ENCODE results near the gene MAPRE2.
"Not testable (repeated sequence)": the region's sequence is repeated elsewhere in the genome, so short reads cannot be mapped to it uniquely, and the experiment has no call there.

Gene MAPRE2

DNA sequence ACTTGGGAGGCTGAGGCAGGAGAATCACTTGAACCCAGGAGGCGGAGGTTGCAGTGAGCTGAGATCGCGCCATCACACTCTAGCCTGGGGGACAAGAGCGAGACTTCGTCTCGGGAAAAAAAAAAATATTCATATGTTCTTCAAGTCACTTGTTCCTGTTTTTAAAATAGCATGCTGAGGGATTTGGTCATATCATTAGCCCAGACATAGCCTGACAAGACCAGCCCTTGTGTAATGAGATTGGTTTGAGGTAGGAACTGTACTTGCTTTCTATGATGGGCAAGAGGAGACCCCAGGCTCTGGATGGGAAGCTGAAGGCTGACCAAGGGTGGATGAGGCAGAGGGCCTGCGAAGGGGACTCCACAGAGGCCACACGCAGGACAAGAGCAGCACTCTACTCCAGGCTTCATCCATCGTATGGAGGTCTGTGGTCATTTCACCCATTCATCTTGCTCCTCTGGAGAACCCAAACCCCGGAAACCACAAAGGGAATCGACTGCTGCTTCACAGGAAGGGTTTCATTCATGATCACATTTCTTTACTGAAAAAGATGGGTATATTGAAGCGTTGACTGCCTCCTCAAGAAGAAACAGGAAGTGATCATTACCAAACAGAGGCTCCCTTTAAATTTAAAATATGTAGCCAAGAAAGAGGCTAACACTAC is 112.5 kb downstream of the MAPRE2 start:
- no peak for DNase-seq (ENCODE audit: low spot score)

DNA sequence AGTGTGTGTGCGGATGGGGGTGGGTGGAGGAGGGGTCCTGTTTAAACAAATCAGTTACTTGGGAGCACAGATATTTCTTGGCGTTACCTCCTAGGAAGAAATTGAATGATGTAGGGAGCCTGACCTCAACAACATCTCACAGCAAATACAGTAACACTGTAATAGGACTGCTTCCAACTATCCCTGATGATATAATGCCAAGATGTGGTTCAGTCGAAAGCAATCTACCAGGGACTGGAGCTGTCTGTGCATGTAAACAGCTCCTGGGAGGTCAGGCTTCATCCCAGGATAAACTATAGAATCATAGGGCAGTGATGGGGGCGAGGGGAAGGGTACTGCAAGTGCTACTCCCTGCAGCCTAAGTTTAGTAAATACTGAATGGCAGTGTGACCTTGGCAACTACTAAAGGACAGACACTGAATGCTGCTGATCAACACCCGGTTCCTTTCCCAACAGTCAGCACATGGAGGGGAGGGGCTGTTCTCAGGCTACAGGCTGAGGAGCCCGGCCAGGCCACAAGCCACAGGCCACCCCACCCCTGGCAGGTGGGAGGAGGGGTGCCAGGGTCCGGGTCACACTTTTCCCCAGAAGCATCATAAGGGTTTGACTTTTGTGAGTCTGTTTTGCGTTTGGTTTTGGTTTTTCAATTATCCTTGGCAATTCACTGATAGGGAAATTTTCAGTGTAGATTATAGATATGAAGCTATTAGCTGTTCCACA is 114.3 kb downstream of the MAPRE2 start:
- DNase-seq (ENCODE audit: low spot score): peak; percentile 33

DNA sequence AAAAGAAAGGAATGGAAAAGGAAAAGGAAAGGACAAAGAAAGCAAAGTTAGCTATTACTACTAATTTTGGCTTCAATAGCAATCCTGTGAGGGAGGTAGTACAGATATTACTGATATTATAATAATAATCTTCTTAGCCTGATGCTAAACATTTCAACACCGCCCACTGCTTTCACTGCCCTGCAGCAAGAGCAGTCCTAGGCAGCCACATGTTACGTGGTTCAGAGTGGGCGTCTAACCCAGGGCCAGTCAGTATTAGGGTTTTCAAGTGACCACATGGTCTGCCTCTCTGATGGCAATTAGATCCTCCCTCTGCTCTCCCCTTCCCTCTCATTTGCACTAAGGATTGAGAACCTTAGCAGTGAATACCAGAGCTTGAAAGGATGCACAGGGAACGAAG is 116.0 kb downstream of the MAPRE2 start:
- DNase-seq (ENCODE audit: low spot score): no peak

DNA sequence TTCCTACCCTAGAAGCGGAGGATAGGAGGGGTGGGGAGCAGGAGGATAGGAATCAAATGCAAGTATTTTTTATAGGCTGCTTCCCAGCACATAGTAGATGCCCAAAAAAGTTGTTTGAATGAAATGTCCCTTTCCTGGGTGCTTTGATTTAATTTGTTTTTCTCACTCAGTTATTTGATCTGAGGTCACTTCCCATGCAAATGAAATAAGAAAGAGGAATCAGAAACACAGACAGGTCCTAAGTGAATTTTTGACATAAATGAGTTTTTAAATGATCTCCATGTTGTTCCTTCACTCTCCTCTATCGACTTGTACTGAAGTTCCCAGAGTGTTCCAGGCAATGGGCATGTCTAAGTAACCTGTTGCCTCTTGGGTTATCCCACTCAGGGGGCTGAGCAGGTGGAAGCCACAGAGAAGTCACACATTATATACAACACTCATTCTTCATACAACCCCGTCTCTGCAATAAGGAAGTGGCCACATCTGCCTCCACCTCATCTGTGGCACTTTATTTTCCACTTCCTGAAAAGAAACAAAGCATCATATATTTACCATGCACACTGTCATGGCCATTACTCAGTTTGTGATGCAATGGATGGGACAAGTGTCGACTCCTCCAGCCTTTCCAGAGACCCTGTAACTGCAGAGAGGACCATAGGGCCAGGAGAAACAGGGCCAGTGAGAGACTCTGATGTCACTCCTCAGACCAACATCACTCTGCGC is 117.7 kb downstream of the MAPRE2 start:
- DNase-seq (ENCODE audit: low spot score): no peak

DNA sequence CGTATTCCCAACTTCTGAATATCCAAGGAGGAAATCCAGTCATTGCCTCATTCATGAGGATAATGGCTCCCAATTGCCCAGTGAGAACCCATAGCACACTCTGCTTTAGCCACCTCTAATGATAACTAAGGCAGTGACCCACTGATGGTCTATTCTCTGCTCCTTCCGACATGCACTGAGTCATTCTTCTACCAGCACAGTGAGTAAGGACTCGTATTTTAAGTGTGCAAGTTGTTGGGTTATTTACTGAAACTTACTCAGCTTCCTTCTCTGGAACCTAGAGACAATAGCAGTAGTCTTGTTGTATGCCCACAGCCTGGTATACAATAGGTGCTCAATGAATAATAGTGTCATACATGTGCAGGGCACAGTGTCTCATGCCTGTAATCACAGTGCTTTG is 118.6 kb downstream of the MAPRE2 start:
- DNase-seq (ENCODE audit: low spot score): no peak

DNA sequence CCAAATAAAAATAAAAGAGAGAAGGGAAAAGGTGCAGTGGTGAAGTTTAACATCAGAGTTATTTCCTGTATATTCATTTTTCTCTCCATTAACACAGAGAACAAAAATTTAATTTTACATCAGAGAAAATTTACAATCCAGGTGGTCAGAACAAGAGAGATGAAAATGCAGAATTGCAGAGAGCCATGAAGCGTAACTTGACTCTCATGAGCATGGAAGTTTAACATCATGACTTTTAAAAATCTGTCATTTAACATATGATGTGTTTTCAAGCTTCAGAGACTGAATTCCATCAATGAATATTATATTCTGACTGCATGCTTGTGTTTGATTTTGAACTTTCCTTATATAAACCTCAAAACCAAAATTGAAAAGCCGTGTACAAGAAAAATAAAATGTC is 120.3 kb downstream of the MAPRE2 start:
- DNase-seq (ENCODE audit: low spot score): no peak

DNA sequence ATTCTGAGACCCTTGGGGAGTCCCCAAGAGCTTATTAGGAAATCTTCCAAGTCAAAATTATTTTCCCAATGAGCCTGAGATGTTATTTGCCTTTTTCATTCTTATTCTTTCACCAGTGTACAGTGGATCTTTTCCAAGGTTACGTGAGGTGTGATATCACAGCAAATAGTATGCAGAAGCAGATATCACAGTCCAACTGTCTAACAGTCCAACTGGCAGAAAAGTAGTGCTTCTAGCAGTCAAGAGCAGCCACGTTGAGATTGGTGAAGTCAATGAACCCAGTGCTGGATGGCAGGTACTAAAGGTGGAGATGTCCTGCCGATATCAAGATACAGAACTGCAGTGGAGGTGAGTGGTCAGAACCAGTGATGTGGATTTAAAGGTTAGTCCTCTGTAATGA is 120.7 kb downstream of the MAPRE2 start:
- no peak for DNase-seq (ENCODE audit: low spot score)

DNA sequence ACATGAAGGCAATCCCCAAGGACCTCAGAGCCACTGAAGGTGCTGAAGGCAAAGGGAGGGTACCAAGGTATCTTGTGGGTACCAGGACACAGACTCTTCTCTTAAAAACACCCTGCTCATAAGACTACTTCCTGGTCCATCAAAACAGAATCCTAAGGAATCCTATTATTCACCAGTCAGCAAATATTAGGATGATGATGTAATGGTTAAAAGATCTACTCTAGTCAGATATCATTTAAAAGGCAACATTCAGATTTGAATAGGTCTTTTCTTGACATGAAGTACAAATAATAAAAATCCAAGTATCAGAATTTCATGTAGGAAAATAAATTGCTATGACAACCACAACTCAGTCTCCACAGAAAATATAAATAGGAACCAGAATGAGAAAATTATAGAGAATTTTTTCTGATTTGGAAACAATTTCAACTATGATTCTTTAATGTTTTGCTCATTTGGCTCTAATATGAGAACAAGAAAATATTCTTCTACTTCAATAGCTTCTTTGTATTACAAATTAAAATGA is 121.9 kb downstream of the MAPRE2 start:
- DNase-seq (ENCODE audit: low spot score): no peak

DNA sequence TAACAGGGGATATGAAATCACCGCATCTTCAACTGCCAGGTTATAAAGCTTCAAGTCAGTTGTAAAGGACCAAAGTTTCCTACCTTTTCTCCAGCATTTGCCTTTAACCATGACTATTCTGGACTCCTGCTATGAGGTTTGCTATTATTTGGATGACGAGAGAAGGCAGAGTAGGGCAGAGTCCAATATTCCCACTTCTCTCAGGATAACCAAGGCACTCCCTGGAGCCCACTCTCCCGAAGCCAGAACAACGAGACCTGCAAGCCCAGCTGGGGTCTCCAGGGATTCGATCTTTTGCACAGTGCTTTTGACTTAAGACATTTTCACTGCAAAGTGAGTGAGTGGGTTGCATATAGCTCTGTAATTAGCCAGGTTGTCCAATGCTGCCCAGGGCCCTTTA is 122.5 kb downstream of the MAPRE2 start:
- DNase-seq (ENCODE audit: low spot score): no peak

DNA sequence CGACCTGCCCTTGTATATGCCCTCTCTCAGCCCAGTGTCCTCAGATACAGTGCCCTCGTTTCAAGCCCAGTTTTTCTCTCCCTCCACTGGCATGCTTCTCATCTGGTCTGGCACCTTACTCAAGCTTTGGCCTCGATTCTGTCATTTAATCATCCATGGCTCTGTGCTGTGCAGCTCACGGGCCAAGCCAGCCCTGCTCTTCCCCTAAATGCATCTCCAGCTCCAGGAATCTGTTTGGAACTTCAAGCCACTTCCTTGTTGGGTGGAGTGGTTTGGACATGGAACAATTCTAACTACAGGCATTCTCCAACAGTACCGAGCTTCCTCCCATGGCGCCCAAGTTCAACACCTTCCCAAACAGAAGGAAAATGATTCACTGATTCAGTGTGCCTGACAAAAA is 122.9 kb downstream of the MAPRE2 start:
- no peak for DNase-seq (ENCODE audit: low spot score)

DNA sequence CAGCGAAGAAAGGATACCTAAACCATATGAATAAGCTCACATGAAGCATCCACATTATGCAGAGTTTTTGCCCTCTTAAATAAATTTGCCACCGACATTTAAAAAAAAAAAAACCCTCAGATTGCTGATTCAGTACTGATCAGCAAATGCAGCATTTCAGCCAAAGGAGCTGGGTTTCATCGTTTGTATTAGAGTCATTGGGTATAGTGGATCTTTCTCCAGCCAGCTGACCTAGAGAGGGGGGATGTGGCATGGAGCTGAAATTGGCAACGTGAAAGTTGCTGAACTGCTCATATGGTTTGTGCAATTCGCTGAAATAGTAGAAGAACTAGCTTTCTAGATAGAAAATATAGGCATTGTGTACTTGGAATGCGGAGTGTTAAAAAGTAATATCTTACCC is 126.1 kb downstream of the MAPRE2 start:
- no peak for DNase-seq (ENCODE audit: low spot score)

DNA sequence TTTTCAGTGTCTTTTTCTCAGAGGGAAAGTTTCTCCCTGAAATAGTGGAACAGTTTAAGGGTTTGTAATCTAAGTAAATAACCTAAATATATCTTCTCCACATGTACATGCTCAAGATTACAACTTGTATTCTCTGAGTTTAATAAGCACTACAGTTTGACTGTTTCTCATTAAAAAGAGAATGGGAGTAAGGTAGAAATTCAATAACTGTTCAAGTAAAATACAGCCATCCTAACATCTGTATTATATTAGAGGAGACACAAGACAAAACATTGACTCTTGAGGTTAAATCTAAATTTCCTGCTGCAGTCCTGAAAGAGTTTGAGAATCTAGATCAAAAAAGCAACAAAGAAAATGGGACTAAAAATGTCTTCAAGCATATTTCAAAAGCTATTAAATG is 126.6 kb downstream of the MAPRE2 start:
- DNase-seq (ENCODE audit: low spot score): no peak

DNA sequence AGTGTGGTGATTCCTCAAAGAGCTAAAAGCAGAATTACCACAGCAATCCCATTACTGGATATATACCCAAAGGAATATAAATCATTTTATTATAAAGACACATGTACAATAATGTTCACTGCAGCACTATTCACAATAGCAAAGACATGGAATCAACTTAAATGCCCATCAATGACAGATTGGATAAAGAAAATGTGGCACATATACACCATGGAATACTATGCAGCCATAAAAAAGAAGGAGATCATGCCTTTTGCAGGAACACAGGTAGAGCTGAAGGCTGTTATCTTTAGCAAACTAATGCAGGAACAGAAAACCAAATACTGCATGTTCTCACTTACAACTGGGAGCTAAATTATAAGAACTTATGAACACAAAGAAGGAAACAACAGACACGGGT is 129.1 kb downstream of the MAPRE2 start:
- not testable (repeated sequence) for DNase-seq (ENCODE audit: low spot score)

DNA sequence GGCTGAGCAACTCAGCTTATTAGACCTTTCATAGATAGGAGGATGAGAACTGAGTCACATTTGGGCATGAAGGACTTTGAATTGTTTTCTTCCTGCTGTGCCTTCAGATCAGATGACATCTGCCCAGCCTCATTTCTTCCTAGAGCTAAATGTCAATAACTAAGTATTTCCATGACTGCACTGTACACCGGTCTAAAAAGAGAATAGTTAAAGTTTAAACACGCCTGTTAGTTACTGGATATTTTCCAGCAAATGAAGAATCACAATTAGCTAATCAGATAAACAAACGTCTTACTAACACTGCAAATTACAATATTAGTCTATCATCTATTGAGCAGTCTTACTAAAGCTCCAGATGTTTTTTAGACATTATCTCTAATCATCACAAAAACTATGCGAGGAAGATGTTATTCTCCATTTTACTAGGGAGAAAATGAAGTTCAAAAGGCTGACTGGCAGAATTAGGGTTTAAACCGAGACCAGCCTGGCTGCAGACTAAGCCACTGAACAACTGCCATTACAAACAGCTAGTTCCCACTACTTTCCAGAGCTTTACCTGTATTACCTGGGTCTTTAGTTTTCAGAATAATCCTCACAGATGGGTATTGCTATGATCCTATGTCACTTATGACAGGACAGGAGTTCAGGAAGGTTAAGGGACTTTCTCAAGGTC is 130.2 kb downstream of the MAPRE2 start:
- no peak for DNase-seq (ENCODE audit: low spot score)

DNA sequence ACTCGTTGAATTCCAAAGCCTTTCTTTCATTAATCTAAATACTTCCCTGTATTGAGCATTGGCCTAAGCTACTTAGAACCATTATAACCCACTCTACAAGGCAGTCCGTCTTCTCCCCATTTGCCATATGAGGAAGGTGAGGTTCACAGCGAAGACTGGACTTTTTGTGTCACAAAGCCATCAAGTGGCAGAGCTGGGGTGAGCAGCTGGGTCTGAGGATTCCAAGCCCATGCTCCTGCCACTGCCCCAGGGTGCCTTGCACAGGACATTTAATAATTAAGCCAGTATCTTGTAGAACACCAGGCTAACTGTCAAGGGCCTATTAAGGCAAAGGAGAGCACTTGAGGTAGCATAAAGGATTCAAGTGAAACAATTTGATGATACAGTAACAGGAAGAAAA is 130.8 kb downstream of the MAPRE2 start:
- no peak for DNase-seq (ENCODE audit: low spot score)

DNA sequence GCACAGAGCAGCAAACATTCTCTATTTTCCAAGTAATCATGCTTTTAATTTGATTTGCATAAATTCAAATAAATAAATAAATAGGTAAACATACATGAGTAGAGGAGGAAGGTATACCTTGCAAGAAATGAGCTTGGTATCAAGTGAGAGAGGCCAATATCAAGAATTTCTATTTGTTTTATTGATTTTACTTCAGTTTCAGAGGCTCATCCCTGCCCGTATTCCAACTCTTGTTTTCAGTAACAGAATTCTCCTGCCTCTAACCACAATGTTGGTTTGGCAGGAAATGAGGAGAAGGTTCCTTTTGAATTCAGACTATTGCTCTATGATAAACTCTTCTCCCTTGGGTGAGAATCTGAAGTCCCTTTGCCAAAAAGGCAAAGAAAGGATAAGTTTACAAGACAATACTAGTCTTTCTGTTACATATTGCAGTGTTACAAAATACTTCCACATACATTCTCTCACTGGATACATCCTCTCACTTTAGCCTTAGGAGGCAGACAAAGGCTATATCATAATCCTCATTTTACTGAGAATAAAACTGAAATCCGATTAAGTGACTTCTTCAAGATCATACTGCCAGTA is 131.3 kb downstream of the MAPRE2 start:
- no peak for DNase-seq (ENCODE audit: low spot score)

DNA sequence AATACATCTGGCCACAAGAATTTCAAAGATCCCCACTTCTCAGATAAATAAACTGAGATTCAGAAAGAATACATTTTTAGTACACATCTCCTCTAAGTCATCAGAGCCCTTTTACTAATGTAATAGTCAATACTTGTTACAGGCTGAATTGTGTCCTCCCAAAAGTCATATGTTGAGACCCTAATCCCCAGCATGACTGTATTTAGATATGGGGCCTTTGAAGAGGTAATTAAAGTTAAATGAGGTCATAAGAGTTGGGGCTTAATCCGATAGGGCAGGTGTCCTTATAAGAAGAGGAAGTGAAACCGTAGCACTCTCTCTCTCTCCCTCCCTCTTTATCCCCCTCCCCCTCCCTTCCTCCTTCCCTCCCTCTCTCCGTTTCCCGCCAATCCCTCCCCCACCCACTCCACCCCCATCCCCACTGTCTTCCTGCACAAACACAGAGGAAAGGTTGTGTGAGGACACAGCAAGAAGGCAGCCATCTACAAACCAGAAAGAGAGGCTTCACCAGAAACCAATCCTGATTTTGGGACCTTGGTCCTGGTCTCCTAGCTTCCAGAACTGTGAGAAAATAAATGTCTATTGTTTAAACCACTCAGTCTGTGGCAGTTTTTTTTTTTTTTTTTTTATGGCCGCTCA is 133.0 kb downstream of the MAPRE2 start:
- DNase-seq (ENCODE audit: low spot score): peak; percentile 16

DNA sequence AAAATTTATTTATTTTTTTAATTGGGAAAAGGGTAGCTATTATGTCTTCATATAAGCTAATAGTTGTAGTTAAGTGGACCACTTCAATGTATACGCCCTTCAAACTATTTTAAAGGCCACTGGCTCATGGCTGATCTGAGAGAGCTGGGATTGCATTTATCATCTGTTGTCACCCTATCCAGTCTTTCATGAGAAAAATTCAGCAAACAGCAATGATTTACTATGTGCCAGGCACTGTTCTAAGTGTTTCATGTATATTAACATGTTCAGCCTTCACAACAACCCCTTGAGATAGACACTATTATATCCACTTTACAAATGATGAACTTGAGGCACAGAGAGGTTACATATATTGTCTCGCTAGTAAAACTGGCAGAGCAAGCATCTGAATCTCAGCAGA is 133.5 kb downstream of the MAPRE2 start:
- DNase-seq (ENCODE audit: low spot score): no peak

DNA sequence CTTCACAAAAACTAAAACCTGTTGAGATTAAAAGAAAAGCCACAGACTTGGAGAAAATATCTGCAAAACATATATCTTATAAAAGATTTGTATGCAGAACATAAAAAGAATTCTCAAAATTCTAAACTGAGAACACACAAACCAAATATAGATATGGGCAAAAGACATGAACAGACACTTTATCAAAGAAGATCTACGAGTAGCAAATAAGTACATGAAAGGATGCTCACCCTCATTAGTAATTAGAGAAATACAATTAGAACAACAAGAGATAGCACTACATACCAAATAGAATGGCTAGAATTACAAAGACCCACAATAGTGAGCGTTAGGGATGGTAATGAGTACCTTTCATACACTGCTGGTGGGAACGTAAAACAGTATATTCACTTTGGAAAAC is 135.7 kb downstream of the MAPRE2 start:
- DNase-seq (ENCODE audit: low spot score): no peak

DNA sequence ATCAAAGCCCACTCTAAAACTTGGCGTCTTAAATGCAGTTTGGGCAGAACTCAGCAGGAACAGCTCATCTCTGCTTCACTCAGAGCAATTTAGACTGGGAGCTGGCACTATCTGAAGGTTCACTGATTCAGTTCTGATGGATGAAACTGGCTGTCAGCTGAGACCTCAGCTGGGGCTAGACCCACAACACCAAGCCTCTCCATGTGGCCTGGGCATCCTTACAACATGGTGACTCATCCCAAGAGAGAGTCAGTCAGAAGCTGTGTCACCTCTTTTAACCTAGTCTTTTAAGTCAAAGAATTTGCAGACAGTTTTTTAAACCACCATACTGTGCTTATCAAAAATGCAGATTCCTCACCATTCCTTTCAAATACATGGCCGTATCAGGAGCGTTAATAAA is 137.0 kb downstream of the MAPRE2 start:
- no peak for DNase-seq (ENCODE audit: low spot score)

DNA sequence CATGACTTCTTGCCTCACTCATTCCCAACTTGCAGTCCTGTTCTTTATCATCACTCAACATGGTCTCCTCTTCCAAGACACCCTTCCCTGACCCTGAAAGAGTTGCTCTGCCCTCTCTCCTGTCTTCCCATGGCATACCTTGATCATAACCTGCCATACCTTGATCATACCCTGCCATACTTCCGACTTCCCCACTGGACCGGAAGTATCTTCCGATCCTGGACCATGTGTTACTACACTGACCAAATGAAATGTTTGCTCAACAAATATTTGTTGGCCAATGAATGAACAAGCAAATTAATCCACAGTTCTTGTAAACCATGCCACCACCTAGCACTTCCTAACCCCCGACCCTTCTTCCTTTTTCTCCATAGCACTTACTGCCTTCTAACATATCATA is 138.7 kb downstream of the MAPRE2 start:
- DNase-seq (ENCODE audit: low spot score): no peak

DNA sequence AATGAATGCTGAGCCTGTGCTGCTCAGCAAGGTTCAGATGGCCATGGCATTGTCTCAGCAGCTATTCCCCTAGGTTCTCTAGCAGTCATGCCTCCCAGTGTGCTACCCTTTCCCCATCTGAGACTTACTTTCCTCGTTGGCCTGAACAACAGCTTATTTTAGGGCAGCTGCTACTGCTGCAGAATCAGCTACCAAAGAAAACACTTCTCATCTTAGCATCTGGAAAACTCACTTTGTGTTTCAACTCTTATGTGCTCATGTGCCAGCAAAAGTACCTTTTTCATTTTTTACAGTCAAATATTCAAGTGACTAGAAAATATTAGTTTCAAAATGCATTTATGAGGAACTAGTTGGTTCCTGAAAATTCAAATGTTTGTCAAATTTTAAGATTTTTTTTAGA is 139.2 kb downstream of the MAPRE2 start:
- no peak for DNase-seq (ENCODE audit: low spot score)
